HEK293 (cell line): ENCODE data around the gene MAML1.

Source experiments
- CTCF ChIA-PET: fragments of 350-600 bp; formaldehyde crosslinking; extraction: SDS; loops from one replicate; lab custom pipeline; 2021; ENCODE audit warnings: antibody characterized with exemption; lab: Yijun Ruan, JAX
- POLR2A ChIA-PET: fragments of 300-600 bp; formaldehyde crosslinking; extraction: SDS; loops from one replicate; lab custom pipeline; 2020; ENCODE audit warnings: antibody characterized with exemption, inconsistent platforms; lab: Yijun Ruan, JAX
- H3K27ac ChIP-seq: fragments of 200-500 bp; sonication (Bioruptor generic); 2 replicates; pipeline ENCODE4 v1.5.1; 2014; ENCODE audit warnings: low read depth, low read length, control low read depth, inconsistent platforms; ENCODE audit errors: extremely low read depth
- H3K36me3 ChIP-seq, 2 experiments: fragments of 200-500 bp in 1 of 2; sonication (Bioruptor generic) in 1 of 2; 1 replicate in 1 of 2; 2 replicates in 1 of 2; pipeline ENCODE4 v1.5.1; 2014 to 2017; ENCODE audit warnings: inconsistent platforms in 2 of 2, low read length in 2 of 2; ENCODE audit not compliant: control insufficient read depth in 2 of 2, insufficient read depth in 1 of 2
- H3K4me1 ChIP-seq: fragments of 200-500 bp; sonication (Bioruptor generic); 2 replicates; pipeline ENCODE4 v1.5.1; 2014; ENCODE audit warnings: mild to moderate bottlenecking, low read length, inconsistent platforms; ENCODE audit not compliant: control insufficient read depth, insufficient read depth
- H3K4me3 ChIP-seq: 2 replicates; pipeline ENCODE4 v1.5.1; 2011; ENCODE audit warnings: low read depth, mild to moderate bottlenecking, control low read depth, low read length, moderate library complexity
- H3K9me3 ChIP-seq: fragments of 200-500 bp; sonication (Bioruptor generic); 2 replicates; pipeline ENCODE4 v1.5.1; 2014; ENCODE audit warnings: low read depth, low read length, inconsistent platforms; ENCODE audit not compliant: control insufficient read depth, insufficient read depth
- HOXA7 ChIP-seq: sonication (generic); formaldehyde crosslinking; IDR thresholded peaks from 2 replicates; pipeline ENCODE4 v1.8.1; 2022; ENCODE audit warnings: missing genetic modification reagents, borderline replicate concordance
- REPIN1 ChIP-seq: fragments of 450-650 bp; formaldehyde crosslinking; IDR thresholded peaks from 2 replicates; pipeline ENCODE4 v1.5.1; 2017; ENCODE audit warnings: missing biosample characterization, missing genetic modification characterization, low read depth
- SP7 ChIP-seq: fragments of 450-650 bp; formaldehyde crosslinking; IDR thresholded peaks from 2 replicates; pipeline ENCODE4 v1.5.1; 2016; ENCODE audit warnings: missing biosample characterization, missing genetic modification characterization
- TRIM28 ChIP-seq: IDR thresholded peaks from 2 replicates; pipeline ENCODE4 v1.6.1; 2011; ENCODE audit warnings: low read length, control low read depth, borderline replicate concordance
- WT1 ChIP-seq: fragments of 450-650 bp; formaldehyde crosslinking; IDR thresholded peaks from 2 replicates; pipeline ENCODE4 v1.5.1; 2016; ENCODE audit warnings: missing biosample characterization, missing genetic modification characterization
- ZNF248 ChIP-seq: fragments of 450-650 bp; formaldehyde crosslinking; IDR thresholded peaks from 2 replicates; pipeline ENCODE4 v1.5.1; 2017; ENCODE audit warnings: missing biosample characterization, missing genetic modification characterization
- ZNF350 ChIP-seq: fragments of 450-650 bp; formaldehyde crosslinking; IDR thresholded peaks from 2 replicates; pipeline ENCODE4 v1.5.0; 2017; ENCODE audit warnings: missing biosample characterization, mild to moderate bottlenecking, missing genetic modification characterization
- ZNF510 ChIP-seq: fragments of 450-650 bp; formaldehyde crosslinking; IDR thresholded peaks from 2 replicates; pipeline ENCODE4 v1.5.1; 2018; ENCODE audit warnings: mild to moderate bottlenecking, missing genetic modification characterization, missing biosample characterization; ENCODE audit not compliant: insufficient replicate concordance
- ZNF514 ChIP-seq: fragments of 450-650 bp; formaldehyde crosslinking; IDR thresholded peaks from 2 replicates; pipeline ENCODE4 v1.5.1; 2016; ENCODE audit warnings: missing biosample characterization, missing genetic modification characterization
- ZNF521 ChIP-seq: fragments of 450-650 bp; formaldehyde crosslinking; IDR thresholded peaks from 2 replicates; pipeline ENCODE4 v1.5.1; 2017; ENCODE audit warnings: missing biosample characterization, mild to moderate bottlenecking, missing genetic modification characterization
- ZNF530 ChIP-seq: fragments of 450-650 bp; formaldehyde crosslinking; IDR thresholded peaks from 2 replicates; pipeline ENCODE4 v1.5.1; 2016; ENCODE audit warnings: low read depth, missing biosample characterization, missing genetic modification characterization
- ZNF707 ChIP-seq: fragments of 450-650 bp; formaldehyde crosslinking; IDR thresholded peaks from 2 replicates; pipeline ENCODE4 v1.5.1; 2016; ENCODE audit warnings: missing biosample characterization, missing genetic modification characterization
- ZNF747 ChIP-seq: fragments of 450-650 bp; formaldehyde crosslinking; IDR thresholded peaks from 2 replicates; pipeline ENCODE4 v1.5.1; 2016; ENCODE audit warnings: missing biosample characterization, missing genetic modification characterization
- TF ChIP-seq, protein P1 (sequence below): fragments of 450-650 bp; formaldehyde crosslinking; IDR thresholded peaks from 2 replicates; pipeline ENCODE4 v1.5.0; 2017; ENCODE audit warnings: missing biosample characterization, missing genetic modification characterization, borderline replicate concordance
- TF ChIP-seq, protein P2 (sequence below): fragments of 450-650 bp; formaldehyde crosslinking; IDR thresholded peaks from 2 replicates; pipeline ENCODE4 v1.5.1; 2016; ENCODE audit warnings: missing biosample characterization, missing genetic modification characterization
- TF ChIP-seq, protein P3 (sequence below): fragments of 450-650 bp; formaldehyde crosslinking; IDR thresholded peaks from 2 replicates; pipeline ENCODE4 v1.5.1; 2016; ENCODE audit warnings: missing biosample characterization, missing genetic modification characterization
- TF ChIP-seq, protein P4 (sequence below): fragments of 450-650 bp; formaldehyde crosslinking; IDR thresholded peaks from 2 replicates; pipeline ENCODE4 v1.5.1; 2016; ENCODE audit warnings: missing biosample characterization, missing genetic modification characterization
- TF ChIP-seq, protein P5 (sequence below): fragments of 450-650 bp; formaldehyde crosslinking; IDR thresholded peaks from 2 replicates; pipeline ENCODE4; 2016; ENCODE audit warnings: missing biosample characterization, missing genetic modification characterization

MAML1 gene

DNA sequence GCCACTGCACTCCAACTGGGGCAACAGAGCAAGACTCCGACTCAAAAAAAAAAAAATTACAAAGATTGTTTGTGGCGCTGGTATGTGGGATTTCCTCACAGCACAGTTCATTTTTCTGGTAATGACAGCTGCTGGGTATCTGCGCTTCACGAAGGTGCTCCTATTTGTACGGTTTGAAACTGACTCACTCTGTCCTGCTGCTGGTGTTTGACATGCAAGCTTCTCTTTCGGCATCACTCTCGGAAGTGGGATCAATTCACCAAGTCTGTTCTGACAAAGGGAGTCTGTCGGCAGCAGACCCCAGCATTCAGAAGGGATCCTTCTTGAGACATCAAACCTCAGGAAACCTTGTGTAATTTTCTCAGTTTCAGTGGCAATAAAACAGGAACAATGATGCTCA is 26.3 kb downstream of the MAML1 start:
- TF ChIP-seq ZNF521 (tag by site-specific recombination) (no peak), ZNF707 (no peak), TRIM28 (no peak), REPIN1 (no peak), ZNF530 (tag by site-specific recombination) (no peak), WT1 (tag by site-specific recombination) (no peak), ZNF510 (tag by site-specific recombination) (no peak), ZNF248 (no peak), SP7 (no peak), ZNF514 (tag by site-specific recombination) (no peak), ZNF747 (tag by site-specific recombination) (no peak), HOXA7 (CRISPR knock-in tag) (no peak), ZNF350 (no peak)
- TF ChIP-seq, protein P1, sequence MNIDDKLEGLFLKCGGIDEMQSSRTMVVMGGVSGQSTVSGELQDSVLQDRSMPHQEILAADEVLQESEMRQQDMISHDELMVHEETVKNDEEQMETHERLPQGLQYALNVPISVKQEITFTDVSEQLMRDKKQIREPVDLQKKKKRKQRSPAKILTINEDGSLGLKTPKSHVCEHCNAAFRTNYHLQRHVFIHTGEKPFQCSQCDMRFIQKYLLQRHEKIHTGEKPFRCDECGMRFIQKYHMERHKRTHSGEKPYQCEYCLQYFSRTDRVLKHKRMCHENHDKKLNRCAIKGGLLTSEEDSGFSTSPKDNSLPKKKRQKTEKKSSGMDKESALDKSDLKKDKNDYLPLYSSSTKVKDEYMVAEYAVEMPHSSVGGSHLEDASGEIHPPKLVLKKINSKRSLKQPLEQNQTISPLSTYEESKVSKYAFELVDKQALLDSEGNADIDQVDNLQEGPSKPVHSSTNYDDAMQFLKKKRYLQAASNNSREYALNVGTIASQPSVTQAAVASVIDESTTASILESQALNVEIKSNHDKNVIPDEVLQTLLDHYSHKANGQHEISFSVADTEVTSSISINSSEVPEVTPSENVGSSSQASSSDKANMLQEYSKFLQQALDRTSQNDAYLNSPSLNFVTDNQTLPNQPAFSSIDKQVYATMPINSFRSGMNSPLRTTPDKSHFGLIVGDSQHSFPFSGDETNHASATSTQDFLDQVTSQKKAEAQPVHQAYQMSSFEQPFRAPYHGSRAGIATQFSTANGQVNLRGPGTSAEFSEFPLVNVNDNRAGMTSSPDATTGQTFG (tag by site-specific recombination) = no peak
- TF ChIP-seq, protein P2, sequence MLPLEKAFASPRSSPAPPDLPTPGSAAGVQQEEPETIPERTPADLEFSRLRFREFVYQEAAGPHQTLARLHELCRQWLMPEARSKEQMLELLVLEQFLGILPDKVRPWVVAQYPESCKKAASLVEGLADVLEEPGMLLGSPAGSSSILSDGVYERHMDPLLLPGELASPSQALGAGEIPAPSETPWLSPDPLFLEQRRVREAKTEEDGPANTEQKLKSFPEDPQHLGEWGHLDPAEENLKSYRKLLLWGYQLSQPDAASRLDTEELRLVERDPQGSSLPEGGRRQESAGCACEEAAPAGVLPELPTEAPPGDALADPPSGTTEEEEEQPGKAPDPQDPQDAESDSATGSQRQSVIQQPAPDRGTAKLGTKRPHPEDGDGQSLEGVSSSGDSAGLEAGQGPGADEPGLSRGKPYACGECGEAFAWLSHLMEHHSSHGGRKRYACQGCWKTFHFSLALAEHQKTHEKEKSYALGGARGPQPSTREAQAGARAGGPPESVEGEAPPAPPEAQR = no peak
- TF ChIP-seq, protein P3, sequence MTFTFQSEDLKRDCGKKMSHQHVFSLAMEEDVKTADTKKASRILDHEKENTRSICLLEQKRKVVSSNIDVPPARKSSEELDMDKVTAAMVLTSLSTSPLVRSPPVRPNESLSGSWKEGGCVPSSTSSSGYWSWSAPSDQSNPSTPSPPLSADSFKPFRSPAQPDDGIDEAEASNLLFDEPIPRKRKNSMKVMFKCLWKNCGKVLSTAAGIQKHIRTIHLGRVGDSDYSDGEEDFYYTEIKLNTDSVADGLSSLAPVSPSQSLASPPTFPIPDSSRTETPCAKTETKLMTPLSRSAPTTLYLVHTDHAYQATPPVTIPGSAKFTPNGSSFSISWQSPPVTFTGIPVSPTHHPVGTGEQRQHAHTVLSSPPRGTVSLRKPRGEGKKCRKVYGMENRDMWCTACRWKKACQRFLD (tag by site-specific recombination) = no peak
- TF ChIP-seq, protein P4, sequence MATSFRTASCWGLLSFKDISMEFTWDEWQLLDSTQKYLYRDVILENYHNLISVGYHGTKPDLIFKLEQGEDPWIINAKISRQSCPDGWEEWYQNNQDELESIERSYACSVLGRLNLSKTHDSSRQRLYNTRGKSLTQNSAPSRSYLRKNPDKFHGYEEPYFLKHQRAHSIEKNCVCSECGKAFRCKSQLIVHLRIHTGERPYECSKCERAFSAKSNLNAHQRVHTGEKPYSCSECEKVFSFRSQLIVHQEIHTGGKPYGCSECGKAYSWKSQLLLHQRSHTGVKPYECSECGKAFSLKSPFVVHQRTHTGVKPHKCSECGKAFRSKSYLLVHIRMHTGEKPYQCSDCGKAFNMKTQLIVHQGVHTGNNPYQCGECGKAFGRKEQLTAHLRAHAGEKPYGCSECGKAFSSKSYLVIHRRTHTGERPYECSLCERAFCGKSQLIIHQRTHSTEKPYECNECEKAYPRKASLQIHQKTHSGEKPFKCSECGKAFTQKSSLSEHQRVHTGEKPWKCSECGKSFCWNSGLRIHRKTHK (tag by site-specific recombination) = no peak
- TF ChIP-seq, protein P5, sequence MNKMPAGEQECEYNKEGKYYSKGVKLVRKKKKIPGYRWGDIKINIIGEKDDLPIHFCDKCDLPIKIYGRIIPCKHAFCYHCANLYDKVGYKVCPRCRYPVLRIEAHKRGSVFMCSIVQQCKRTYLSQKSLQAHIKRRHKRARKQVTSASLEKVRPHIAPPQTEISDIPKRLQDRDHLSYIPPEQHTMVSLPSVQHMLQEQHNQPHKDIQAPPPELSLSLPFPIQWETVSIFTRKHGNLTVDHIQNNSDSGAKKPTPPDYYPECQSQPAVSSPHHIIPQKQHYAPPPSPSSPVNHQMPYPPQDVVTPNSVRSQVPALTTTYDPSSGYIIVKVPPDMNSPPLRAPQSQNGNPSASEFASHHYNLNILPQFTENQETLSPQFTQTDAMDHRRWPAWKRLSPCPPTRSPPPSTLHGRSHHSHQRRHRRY = no peak
- Histone ChIP-seq H3K36me3 (no peaks in the 10 kb centered on the region; a peak in 1 of 3 replicates), H3K4me3 (no peak overlapping the region), H3K9me3 (no peaks in the 10 kb centered on the region), H3K4me1 (peaks cover 21% of the 10 kb centered on the region), H3K27ac (no peak overlapping the region)
- ChIA-PET POLR2A (no interaction called here), CTCF (no interaction called here)
